ENCODE measurements around the gene CHGA.

Gene CHGA

GRCh38 chr14:92984082-92984788 is 61.3 kb downstream of the CHGA start:
- DNase-seq: no peak
